ENCODE measurements around the gene HOTAIR.

Gene HOTAIR

GRCh38 chr12:53960187-53961024 is 14.3 kb downstream of the HOTAIR start:
- no peak for DNase-seq (ENCODE audit: low read depth)

DNA sequence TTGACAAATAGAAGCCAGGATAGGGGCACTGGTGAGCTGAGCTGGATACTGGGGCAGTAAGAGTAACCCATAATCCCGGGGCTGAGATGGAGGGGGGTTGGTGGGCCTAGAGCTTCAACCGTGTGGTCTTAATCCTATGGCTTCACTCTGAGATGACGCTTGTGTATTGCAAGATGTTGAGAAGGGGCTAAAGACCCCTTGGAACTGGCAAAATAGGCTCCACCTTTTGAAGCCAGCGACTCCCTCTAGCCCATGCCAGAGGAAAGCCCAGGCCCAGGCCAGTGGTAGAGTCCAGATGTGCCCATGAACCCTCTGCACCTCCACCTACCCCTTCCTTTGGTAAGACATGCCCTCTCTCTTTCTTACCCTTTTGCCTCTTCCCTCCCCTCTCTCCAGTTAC is 15.4 kb downstream of the HOTAIR start:
- no peak for DNase-seq (ENCODE audit: low read depth)

- no peak for DNase-seq (ENCODE audit: low read depth)
Observed at GRCh38 chr12:53958128-53958527, 16.6 kb downstream of the HOTAIR start.

DNA sequence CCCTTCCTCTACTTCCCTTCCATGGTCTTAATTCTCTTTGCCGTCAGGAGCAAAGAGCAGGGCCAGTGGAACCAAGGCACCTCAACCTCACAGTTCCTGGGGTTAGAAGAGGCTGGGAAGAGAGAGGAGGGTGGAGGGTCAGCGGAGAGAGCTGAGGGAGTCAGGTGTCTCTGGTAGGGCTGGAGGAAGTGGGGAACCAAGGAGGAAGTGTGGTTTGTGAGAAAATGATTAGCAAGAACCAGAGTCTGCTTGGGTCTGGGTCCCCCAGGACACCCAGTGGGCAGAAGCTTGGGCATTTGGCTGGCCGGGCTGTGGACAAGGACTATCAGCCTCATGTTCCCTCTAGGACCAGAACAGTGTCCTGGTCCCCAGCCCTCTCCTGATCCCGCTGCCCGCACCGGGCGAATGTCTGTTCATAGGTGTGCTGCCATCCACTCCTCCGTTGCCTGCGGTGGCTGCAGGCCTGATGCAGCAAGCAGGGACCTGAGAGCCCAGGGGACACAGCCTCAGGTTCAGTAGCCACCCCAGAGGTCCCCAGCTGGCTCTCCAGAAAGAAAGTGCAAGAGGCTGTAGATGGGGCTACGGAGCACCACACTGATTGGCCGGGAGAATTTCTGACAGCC is 17.7 kb downstream of the HOTAIR start:
- no peak for DNase-seq (ENCODE audit: low read depth)

DNA sequence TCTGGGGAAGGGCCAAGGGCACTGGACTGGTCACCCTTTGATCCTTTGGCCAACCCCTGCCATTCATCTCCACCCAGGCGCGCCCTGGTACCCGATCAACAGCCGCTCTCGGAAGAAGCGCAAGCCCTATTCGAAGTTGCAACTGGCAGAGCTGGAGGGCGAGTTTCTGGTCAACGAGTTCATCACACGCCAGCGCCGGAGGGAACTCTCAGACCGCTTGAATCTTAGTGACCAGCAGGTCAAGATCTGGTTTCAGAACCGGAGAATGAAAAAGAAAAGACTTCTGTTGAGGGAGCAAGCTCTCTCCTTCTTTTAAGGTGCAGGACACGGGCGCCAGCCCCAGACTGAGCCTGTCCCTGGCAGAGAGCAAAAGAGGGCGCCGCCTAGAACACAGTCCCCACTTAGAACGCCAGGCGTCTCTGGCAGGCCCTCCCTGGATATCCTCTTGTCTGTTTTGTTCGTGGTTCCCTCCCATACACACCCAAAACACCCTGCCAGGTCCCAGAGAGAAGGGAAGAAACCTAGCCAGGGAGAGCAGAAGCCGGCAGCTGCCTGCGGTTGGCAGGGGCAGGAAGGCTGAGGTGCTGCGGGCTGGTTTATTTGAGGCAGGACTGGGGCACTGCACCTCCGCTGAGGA is 18.4 kb downstream of the HOTAIR start:
- DNase-seq (ENCODE audit: low read depth), result no peak

GRCh38 chr12:53955776-53956250 is 18.9 kb downstream of the HOTAIR start:
- DNase-seq (ENCODE audit: low read depth), result no peak

- DNase-seq (ENCODE audit: low read depth), result no peak
Observed at GRCh38 chr12:53955036-53955775, 19.5 kb downstream of the HOTAIR start.

DNA sequence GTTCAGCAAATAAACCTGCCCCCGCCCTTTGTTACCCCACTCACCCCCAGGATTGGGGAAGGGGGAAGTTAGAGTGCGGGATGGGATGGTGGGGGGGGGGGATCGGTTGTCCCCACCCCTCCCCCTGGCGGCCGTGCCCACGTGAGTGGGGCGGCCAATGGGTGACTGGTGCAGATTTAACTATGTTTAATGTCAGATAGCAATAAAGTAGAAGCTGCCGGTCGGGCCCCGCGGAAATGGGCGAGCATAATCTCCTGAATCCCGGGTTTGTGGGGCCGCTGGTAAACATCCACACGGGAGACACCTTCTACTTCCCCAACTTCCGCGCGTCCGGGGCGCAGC is 20.1 kb downstream of the HOTAIR start, which contains the start of gene HOXC12:
HOXC12 (plus strand) TSS at position 210 of the 342 bp plus-strand sequence; CDS start at position 237, 27 bp downstream.
- DNase-seq (ENCODE audit: low read depth), result no peak

GRCh38 chr12:53953831-53954693 is 20.7 kb downstream of the HOTAIR start:
- no peak for DNase-seq (ENCODE audit: low read depth)

- DNase-seq (ENCODE audit: low read depth), result no peak
Observed at GRCh38 chr12:53952871-53953734, 21.7 kb downstream of the HOTAIR start.

- no peak for DNase-seq (ENCODE audit: low read depth)
Observed at GRCh38 chr12:53952335-53952694, 22.4 kb downstream of the HOTAIR start.

DNA sequence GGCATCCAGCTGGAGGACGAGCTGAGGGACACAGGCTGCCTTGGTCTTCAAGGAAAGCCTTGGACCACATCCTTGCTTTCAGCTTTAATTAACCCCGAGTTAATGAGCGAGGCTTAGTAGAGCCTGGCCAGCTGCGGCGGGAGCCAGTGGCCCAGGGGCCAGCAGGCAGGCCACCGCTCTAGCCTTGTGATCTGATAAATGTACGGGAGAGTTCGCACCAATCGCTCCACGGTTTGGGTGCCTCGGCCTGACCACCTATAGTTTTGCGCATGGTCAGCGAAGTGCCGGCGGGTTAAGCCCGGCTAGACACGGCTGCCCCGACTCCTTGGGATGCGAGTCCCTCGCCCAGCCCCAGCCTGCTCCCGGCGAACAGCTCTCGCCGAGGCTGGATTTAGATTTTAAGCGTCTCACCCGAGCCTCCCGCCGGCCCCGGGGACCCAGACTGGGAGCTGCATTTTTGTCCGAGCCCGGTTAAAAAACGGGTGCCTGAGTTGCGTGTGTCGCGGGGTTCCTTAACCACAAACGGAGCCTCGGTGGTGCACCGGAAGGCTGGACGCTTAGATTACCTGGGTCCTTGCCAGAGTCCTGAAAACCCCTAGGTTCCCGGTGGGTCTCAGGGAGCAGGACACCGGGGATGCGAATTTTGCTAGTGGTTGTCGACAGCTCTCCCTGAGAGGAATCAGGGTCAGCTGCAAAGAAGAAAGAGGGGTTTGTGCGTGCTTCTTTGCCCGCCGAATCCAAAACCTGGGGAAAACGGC is 23.0 kb downstream of the HOTAIR start:
- no peak for DNase-seq (ENCODE audit: low read depth)

- no peak for DNase-seq (ENCODE audit: low read depth)
Observed at GRCh38 chr12:53950789-53951576, 23.8 kb downstream of the HOTAIR start.

GRCh38 chr12:53950437-53950773 is 24.3 kb downstream of the HOTAIR start:
- no peak for DNase-seq (ENCODE audit: low read depth)

DNA sequence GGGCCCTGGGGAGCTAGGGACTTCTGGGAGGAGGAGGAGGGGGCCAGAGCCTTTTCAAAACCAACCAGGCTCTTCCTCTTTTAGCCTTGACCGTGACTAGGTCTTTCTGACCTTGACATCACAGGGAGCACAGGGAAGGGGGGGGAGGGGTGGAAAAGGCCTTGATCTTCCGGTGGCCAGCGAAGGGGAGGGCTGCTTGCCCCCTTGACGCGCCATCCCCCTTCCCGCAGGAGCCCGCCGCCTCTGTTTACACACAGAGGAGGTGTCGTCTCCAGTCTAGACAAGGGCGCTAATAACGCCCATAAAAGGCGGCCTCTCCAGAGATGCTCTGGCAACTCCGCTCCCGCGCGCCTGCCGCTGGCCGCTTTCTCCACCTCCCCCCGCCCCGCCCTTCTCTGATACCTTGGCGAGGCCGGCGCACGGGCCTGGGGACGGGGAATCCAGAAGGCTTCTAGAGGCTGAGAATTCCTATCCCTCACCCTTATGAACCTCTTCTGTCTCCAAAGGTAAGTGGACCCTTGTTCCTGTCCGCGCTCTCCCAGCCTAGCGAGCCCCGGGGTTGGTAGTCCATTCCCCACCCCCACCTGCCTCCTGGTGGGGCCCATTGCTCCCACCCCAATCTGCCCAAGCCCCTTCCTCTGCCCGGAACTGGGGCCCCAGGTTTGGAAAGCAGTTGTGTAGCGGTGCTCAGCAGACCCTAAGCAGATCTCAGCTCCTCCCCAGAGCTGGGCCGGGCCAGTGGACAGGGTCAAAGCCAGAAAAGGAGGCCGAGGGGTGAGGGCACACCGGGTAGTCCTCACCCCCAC is 24.9 kb downstream of the HOTAIR start:
- DNase-seq (ENCODE audit: low read depth), result no peak

GRCh38 chr12:53948650-53949593 is 25.8 kb downstream of the HOTAIR start:
- no peak for DNase-seq (ENCODE audit: low read depth)

DNA sequence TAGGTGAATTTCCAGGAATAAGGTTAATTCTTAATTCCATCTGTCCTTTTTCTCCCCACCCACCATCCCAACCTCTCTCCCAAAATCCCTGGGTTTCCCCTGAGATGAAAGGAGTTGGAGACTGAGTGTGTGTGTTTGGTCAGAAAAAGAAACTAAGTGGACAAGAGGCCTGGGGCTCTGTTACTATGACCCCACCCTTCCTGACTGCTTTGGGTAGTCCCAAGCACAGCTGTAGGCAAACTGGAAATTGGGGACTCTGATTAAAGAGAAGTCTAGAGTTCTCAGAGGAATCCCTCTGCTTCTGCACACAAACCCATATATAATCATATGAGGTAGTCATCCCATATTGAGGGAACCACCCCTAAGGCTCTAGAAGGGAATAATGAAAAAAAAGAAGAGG is 27.0 kb downstream of the HOTAIR start:
- no peak for DNase-seq (ENCODE audit: low read depth)
